Panc1 (cell line): ENCODE measurements around the gene SALL3. TPM values are rescaled to one million over a fixed set of nuclear protein-coding genes. Genes with fewer than 3 reads are reported as not detected.

Experiments
- ATAC-seq: fragments of 200-7000 bp; cut with Tn5 transposase; 2 replicates; pipeline ENCODE4 v1.9.1; 2020; ENCODE audit warnings: mild to moderate bottlenecking, moderate library complexity
- BruUV-seq: library from RNA; stranded (reverse); fragments of 400-500 nt; replicated peaks from 2 replicates; lab custom pipeline; 2021; lab: Mats Ljungman, UMichigan
- CTCF ChIA-PET: fragments of 300-600 bp; sonication (Branson Sonifier 250); formaldehyde crosslinking; loops from one replicate; lab custom pipeline; 2022; ENCODE audit warnings: antibody characterized with exemption; lab: Charles Lee
- POLR2A ChIA-PET: fragments of 300-600 bp; sonication (Branson Sonifier 250); formaldehyde crosslinking; loops from one replicate; lab custom pipeline; 2022; ENCODE audit warnings: antibody characterized with exemption; lab: Charles Lee
- DNase-seq: peaks from one replicate; pipeline ENCODE4 v3.0.0-alpha.2; 2010; ENCODE audit warnings: low read depth, low spot score
- H3K27ac ChIP-seq: 2 replicates; pipeline ENCODE4 v1.5.1; 2011; ENCODE audit warnings: mild to moderate bottlenecking, low read length, inconsistent platforms
- H3K27me3 ChIP-seq: fragments of 200-500 bp; sonication (Bioruptor generic); 2 replicates; pipeline ENCODE4 v1.6.0; 2014; ENCODE audit warnings: low read length, inconsistent platforms; ENCODE audit not compliant: control insufficient read depth, insufficient read depth
- H3K36me3 ChIP-seq: fragments of 200-500 bp; sonication (Bioruptor generic); 2 replicates; pipeline ENCODE4 v1.5.1; 2014; ENCODE audit warnings: inconsistent platforms, mild to moderate bottlenecking, low read length, moderate library complexity; ENCODE audit not compliant: control insufficient read depth, insufficient read depth
- H3K4me1 ChIP-seq: 2 replicates; pipeline ENCODE4 v1.5.1; 2011; ENCODE audit warnings: inconsistent platforms, mild to moderate bottlenecking, low read length, moderate library complexity; ENCODE audit not compliant: control insufficient read depth, insufficient read depth
- H3K4me3 ChIP-seq, 2 experiments: 2 replicates each; pipeline ENCODE4 v1.5.1; 2011 to 2012; ENCODE audit warnings: low read depth in 2 of 2, low read length in 2 of 2, mild to moderate bottlenecking in 2 of 2, inconsistent platforms in 1 of 2, moderate library complexity in 1 of 2
- H3K9me3 ChIP-seq: fragments of 200-500 bp; sonication (Bioruptor generic); 2 replicates; pipeline ENCODE4 v1.5.1; 2014; ENCODE audit warnings: low read depth, mild to moderate bottlenecking, inconsistent platforms, low read length, moderate library complexity; ENCODE audit not compliant: control insufficient read depth, insufficient read depth
- POLR2AphosphoS5 ChIP-seq: IDR thresholded peaks from 2 replicates; pipeline ENCODE4 v1.6.1; 2012; ENCODE audit warnings: mild to moderate bottlenecking, low read depth, low read length, moderate library complexity
- SIN3A ChIP-seq: IDR thresholded peaks from 2 replicates; pipeline ENCODE4 v1.6.1; 2012; ENCODE audit warnings: low read depth, mild to moderate bottlenecking, low read length, moderate library complexity, borderline replicate concordance; ENCODE audit not compliant: insufficient read depth
- TCF7L2 ChIP-seq: IDR thresholded peaks from 2 replicates; pipeline ENCODE4 v1.6.1; 2011; ENCODE audit warnings: mild to moderate bottlenecking, low read depth, low read length, inconsistent platforms
- in situ Hi-C: cut with HindIII; loops from 2 replicates; pipeline ENCODE4 v1.10.0; 2016; ENCODE audit warnings: low sequenced_read_pairs, low pct_unique_long_range_greater_than_20kb
- intact Hi-C: fragments of 100-400 bp; cut with micrococcal nuclease; formaldehyde crosslinking; loops from one replicate; pipeline ENCODE4 v1.10.0; 2022; ENCODE audit not compliant: unreplicated experiment
- total RNA-seq: library from RNA; stranded (reverse); gene quantifications from one replicate; pipeline ENCODE4 v1.2.1, GENCODE V29; 2021; ENCODE audit not compliant: unreplicated experiment
- TF ChIP-seq, protein P1 (sequence below), 2 experiments: IDR thresholded peaks; 2 replicates each; pipeline ENCODE4 v1.6.1; 2011 to 2012; ENCODE audit warnings: low read depth in 2 of 2, control low read depth in 1 of 2, low read length in 1 of 2, mild to moderate bottlenecking in 1 of 2, moderate library complexity in 1 of 2; ENCODE audit not compliant: insufficient read depth in 1 of 2
- TF ChIP-seq, protein P2 (sequence below): fragments of 450-650 bp; IDR thresholded peaks from 2 replicates; pipeline ENCODE4 v1.5.1; 2017; ENCODE audit warnings: mild to moderate bottlenecking

SALL3 gene
- total RNA-seq, 1 experiment from 2014 or later = not detected

DNA sequence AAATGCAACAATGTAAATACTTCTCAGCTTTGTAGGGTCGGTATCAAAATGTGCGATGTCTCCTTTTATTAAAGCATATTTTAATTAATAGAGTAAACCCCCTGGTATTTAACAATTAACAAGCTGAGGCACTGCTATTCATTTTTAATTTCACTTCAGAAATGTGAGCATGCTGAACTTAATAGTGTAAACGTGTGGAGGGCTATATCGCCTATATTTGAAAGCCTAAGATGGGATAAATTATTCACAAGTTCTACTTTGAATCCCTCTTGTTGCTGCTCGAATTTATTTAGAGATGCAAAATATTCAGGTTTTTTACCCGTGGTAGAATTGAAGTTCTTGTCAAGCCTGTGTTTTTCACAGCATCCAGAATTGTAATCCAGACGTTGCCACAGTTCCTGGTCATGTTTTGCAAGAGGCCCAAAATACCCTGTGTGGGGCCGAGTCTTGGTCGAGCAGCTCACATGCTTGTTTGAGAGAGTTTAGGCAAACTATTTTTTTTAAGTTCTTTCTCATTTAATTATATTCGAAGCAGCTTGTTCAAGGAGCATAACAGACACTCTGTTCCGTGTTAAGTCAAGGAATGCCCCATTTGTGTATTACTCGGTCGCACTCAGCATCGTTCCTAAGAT is 2.5 kb downstream of the SALL3 start:
- Histone ChIP-seq H3K4me1 (peaks cover 12% of the 10 kb centered on the region), H3K36me3 (no peaks in the 10 kb centered on the region), H3K27ac (no peak overlapping the region), H3K9me3 (no peaks in the 10 kb centered on the region), H3K4me3 (no peak overlapping the region), H3K27me3 (peaks cover 27% of the 10 kb centered on the region)
- in situ Hi-C loops (no loop called here), intact Hi-C loops (loop anchor here (10.0 kb wide), 2 partner anchors 317 to 1067 kb away; no protein-coding TSS in a partner anchor)
- ATAC-seq (no peak), DNase-seq (no peak)
- ChIA-PET POLR2A (no interaction called here), CTCF (interaction anchor here (0.5 kb wide), 1 partner anchor 107 kb away, joined by 7 read pairs; no protein-coding TSS in a partner anchor)
- no TSS peak for BruUV-seq
- TF ChIP-seq SIN3A (no peak), TCF7L2 (no peak)
- TF ChIP-seq, protein P1, sequence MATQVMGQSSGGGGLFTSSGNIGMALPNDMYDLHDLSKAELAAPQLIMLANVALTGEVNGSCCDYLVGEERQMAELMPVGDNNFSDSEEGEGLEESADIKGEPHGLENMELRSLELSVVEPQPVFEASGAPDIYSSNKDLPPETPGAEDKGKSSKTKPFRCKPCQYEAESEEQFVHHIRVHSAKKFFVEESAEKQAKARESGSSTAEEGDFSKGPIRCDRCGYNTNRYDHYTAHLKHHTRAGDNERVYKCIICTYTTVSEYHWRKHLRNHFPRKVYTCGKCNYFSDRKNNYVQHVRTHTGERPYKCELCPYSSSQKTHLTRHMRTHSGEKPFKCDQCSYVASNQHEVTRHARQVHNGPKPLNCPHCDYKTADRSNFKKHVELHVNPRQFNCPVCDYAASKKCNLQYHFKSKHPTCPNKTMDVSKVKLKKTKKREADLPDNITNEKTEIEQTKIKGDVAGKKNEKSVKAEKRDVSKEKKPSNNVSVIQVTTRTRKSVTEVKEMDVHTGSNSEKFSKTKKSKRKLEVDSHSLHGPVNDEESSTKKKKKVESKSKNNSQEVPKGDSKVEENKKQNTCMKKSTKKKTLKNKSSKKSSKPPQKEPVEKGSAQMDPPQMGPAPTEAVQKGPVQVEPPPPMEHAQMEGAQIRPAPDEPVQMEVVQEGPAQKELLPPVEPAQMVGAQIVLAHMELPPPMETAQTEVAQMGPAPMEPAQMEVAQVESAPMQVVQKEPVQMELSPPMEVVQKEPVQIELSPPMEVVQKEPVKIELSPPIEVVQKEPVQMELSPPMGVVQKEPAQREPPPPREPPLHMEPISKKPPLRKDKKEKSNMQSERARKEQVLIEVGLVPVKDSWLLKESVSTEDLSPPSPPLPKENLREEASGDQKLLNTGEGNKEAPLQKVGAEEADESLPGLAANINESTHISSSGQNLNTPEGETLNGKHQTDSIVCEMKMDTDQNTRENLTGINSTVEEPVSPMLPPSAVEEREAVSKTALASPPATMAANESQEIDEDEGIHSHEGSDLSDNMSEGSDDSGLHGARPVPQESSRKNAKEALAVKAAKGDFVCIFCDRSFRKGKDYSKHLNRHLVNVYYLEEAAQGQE (IDR thresholded peaks at IDR 0.05; ENCODE audit: insufficient read depth in 1 of 2, low read depth in 2 of 2, low read length in 1 of 2) = no peak
- TF ChIP-seq, protein P2, sequence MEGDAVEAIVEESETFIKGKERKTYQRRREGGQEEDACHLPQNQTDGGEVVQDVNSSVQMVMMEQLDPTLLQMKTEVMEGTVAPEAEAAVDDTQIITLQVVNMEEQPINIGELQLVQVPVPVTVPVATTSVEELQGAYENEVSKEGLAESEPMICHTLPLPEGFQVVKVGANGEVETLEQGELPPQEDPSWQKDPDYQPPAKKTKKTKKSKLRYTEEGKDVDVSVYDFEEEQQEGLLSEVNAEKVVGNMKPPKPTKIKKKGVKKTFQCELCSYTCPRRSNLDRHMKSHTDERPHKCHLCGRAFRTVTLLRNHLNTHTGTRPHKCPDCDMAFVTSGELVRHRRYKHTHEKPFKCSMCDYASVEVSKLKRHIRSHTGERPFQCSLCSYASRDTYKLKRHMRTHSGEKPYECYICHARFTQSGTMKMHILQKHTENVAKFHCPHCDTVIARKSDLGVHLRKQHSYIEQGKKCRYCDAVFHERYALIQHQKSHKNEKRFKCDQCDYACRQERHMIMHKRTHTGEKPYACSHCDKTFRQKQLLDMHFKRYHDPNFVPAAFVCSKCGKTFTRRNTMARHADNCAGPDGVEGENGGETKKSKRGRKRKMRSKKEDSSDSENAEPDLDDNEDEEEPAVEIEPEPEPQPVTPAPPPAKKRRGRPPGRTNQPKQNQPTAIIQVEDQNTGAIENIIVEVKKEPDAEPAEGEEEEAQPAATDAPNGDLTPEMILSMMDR = no peak

- intact Hi-C loops = loop anchor here (10.0 kb wide), 2 partner anchors 319 to 1069 kb away; no protein-coding TSS in a partner anchor
- Histone ChIP-seq H3K4me3 (no peak overlapping the region), H3K27ac (no peak overlapping the region), H3K36me3 (no peaks in the 10 kb centered on the region), H3K27me3 (peaks cover 26% of the 10 kb centered on the region), H3K4me1 (peaks cover 12% of the 10 kb centered on the region), H3K9me3 (no peaks in the 10 kb centered on the region)
- no peak for TF ChIP-seq TCF7L2
- TF ChIP-seq, protein P1 (IDR thresholded peaks at IDR 0.05; ENCODE audit: insufficient read depth in 1 of 2, low read depth in 2 of 2, low read length in 1 of 2) = no peak
- TF ChIP-seq SIN3A = no peak
- no peak for TF ChIP-seq POLR2AphosphoS5
- TF ChIP-seq, protein P2 = no peak
- ChIA-PET POLR2A (no interaction called here), CTCF (no interaction called here)
- DNase-seq (no peak), ATAC-seq (no peak)
- no TSS peak for BruUV-seq
- in situ Hi-C loops = no loop called here
Measured at GRCh38 chr18:78983512-78983911, 3.9 kb downstream of the SALL3 start.
